Esophagus squamous epithelium (tissue), 4 donors: ENCODE measurements around the gene MMP25.

Experiments
- CTCF ChIP-seq, 6 experiments: fragments of 450-650 bp in 4 of 6; fragments of 200-600 bp in 2 of 6; sonication (generic) in 2 of 6; IDR thresholded peaks; one replicate each; pipeline ENCODE4 v1.5.1; 2016 to 2019; ENCODE audit warnings: antibody characterized with exemption in 6 of 6, mild to moderate bottlenecking in 4 of 6, moderate library complexity in 4 of 6
- POLR2A ChIP-seq, 4 donors: fragments of 450-650 bp; IDR thresholded peaks; one replicate each; pipeline ENCODE4 v1.6.1; 2017; ENCODE audit warnings: antibody characterized with exemption in 4 of 4, mild to moderate bottlenecking in 4 of 4, moderate library complexity in 3 of 4

DNA sequence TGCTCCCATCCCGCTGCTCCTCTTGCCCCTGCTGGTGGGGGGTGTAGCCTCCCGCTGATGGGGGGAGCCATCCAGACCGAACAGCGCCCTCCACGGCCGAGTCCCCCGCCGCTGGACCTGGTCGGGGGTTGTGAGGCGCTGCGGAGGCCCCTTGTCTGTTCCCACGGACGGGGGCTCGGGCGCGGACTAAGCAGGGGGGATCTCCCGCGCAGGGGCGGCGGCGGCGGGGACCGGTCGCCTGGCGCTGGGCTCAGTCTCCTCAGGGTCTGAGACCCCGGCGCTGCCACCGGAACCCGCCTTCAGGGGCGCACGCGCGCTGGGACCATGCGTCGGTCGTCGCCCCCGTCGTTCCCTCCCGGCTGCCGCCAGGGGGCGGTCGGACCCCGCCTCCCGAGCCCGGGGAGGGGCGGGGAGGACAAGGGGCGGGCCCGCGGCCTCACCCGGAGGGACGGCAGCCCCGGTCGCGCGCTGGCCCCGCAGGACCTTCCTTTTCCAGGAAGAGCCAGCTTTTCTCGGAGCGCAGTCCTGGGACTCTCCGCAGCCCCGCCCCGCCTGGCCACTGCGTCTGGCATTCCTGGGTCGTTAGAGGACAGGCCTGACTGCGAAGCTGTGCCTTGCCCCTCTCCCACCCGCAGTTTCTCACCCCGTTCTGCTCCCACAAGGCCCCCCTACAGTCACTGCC lies 12.8 kb downstream of the MMP25 start:
- TF ChIP-seq POLR2A (IDR thresholded peaks at IDR 0.05), result peak in 1 of 4 donors; percentile 38
- peak; percentile 87 to 100 (median 98) for TF ChIP-seq CTCF (IDR thresholded peaks at IDR 0.05)
